GM20431 (cell line): Measurements from ENCODE around the gene CBX6.

Source experiments
- in situ Hi-C: fragments of 300-500 bp; cut with MseI, MboI; formaldehyde crosslinking; loops from one replicate; pipeline ENCODE4 v1.15.0; 2020; ENCODE audit warnings: low sequenced_read_pairs; ENCODE audit not compliant: unreplicated experiment

The CBX6 gene

GRCh38 chr22:38828191-38828590, 43.8 kb downstream of the CBX6 start:
- in situ Hi-C loops, result no loop called here

- in situ Hi-C loops, result no loop called here
Observed at GRCh38 chr22:38827510-38827909, 44.5 kb downstream of the CBX6 start.

GRCh38 chr22:38826801-38827200, 45.2 kb downstream of the CBX6 start:
- in situ Hi-C loops, result no loop called here

GRCh38 chr22:38826386-38826785, 45.6 kb downstream of the CBX6 start:
- in situ Hi-C loops, result no loop called here

- in situ Hi-C loops, result no loop called here
Observed at GRCh38 chr22:38824585-38824984, 47.4 kb downstream of the CBX6 start.

GRCh38 chr22:38823637-38824036, 48.4 kb downstream of the CBX6 start:
- in situ Hi-C loops, result no loop called here

GRCh38 chr22:38823076-38823475, 48.9 kb downstream of the CBX6 start:
- in situ Hi-C loops, result no loop called here

- in situ Hi-C loops, result no loop called here
Observed at GRCh38 chr22:38820020-38820419, 52.0 kb downstream of the CBX6 start.

- in situ Hi-C loops, result no loop called here
Observed at GRCh38 chr22:38819387-38819940, 52.6 kb downstream of the CBX6 start.

- in situ Hi-C loops, result no loop called here
Observed at GRCh38 chr22:38817196-38817595, 54.8 kb downstream of the CBX6 start.

- in situ Hi-C loops, result no loop called here
Observed at GRCh38 chr22:38815842-38816241, 56.2 kb downstream of the CBX6 start.
